Epithelial cell of esophagus (primary cell): Measurements from ENCODE around the gene DACH1.

Experiments used
- DNase-seq: peaks from one replicate; pipeline ENCODE4 v3.0.0; 2010; ENCODE audit warnings: low read depth
- H3K4me3 ChIP-seq: 2 replicates; pipeline ENCODE4 v1.5.1; 2011; ENCODE audit warnings: mild to moderate bottlenecking, low read length, control low read depth
- TF ChIP-seq, protein P1 (sequence below): IDR thresholded peaks from 2 replicates; pipeline ENCODE4 v1.5.1; 2011; ENCODE audit warnings: low read depth, mild to moderate bottlenecking, low read length, control low read depth, inconsistent platforms; ENCODE audit not compliant: insufficient read depth; ENCODE audit errors: missing control alignments

The DACH1 gene

DNA sequence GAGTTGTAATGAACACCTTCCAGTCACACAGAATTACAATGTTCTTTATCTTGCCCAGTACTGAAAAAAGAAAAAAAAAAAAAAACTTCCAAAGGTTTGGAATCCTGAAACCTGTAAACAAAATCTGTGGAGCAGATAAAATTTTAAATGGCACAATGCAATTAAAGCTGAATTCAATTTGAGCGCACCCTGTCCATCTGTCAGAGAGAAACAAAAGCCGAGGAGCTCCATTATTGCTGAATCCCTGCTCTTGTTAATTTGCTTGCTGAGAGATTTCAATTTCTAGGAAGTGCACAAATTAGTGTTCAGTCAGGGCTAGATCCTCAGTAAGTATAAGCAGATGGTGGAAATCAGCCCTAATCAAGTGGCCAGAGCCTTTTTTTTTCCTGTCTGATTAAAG lies 65.2 kb downstream of the DACH1 start:
- TF ChIP-seq, protein P1, sequence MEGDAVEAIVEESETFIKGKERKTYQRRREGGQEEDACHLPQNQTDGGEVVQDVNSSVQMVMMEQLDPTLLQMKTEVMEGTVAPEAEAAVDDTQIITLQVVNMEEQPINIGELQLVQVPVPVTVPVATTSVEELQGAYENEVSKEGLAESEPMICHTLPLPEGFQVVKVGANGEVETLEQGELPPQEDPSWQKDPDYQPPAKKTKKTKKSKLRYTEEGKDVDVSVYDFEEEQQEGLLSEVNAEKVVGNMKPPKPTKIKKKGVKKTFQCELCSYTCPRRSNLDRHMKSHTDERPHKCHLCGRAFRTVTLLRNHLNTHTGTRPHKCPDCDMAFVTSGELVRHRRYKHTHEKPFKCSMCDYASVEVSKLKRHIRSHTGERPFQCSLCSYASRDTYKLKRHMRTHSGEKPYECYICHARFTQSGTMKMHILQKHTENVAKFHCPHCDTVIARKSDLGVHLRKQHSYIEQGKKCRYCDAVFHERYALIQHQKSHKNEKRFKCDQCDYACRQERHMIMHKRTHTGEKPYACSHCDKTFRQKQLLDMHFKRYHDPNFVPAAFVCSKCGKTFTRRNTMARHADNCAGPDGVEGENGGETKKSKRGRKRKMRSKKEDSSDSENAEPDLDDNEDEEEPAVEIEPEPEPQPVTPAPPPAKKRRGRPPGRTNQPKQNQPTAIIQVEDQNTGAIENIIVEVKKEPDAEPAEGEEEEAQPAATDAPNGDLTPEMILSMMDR = no peak
- DNase-seq = no peak

DNA sequence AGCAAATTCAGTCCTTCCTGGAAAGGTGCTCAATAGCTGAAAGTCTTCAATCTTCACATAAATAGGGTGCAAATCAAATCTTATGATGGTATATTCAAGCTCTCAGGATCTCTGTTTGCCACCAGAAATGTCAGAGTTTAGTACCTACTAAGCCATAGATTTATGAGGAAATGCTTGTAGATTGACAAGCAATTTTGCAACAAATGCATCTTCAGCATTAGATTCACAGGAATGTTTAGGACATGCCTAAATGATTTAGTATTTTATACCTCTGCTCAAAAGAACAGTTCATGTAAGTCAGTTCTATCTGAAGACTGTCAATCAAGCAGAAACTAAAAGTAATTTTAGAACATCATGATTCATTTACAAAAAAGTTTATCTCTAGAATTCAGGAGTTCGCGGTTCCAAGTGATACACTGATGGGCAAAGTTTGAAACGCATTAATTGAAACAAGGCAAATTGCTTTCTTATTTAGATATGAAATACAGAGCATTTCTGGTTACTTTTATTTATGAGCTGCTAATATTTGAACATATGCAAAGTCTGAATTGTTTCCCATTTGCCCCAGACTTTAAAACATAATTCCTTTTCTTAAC lies 65.7 kb downstream of the DACH1 start:
- no peak overlapping the region for H3K4me3 ChIP-seq
- DNase-seq = no peak
- TF ChIP-seq, protein P1 = no peak

More for the DNA sequence above, 65.2 kb downstream of the DACH1 start:
- no peak overlapping the region for H3K4me3 ChIP-seq

DNA sequence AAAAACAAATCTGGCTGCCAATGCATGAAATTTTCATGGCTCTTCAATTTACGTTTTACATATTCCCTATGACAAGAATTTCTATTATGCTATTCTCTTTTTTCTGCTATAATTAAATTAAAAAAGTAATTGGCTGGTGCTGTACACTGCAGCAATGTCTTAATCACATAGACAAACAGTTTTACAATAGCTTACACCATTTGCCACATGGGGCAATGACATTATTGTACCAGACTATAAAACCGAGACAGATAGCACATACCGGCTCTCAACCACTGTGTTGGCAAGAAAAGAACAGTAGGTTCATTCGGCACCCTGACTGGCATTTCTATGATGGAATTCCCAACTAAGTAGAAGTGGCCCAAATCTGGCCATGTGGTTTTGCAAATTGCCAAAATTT lies 67.7 kb downstream of the DACH1 start:
- TF ChIP-seq, protein P1 = no peak
- no peak for DNase-seq
- H3K4me3 ChIP-seq = no peak overlapping the region

DNA sequence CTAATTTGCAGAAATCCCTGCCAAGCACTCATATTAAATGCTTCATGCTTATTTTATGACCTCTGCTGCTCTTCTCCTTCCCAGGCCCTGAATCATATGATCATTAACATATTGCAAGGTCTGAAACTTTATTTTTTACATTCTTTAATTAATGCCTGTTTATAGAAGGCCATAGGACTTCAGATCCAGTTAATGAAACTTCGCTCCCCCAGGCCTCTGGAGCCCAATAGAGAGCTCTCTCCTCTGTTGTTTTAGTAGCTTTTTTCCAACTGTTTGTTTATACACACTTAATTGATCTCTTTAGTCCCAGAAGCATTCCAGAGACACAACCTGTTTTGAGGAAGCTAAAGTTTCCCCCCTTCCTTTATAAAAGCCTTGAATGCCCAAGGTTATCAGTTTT lies 68.3 kb downstream of the DACH1 start:
- TF ChIP-seq, protein P1 = no peak

DNA sequence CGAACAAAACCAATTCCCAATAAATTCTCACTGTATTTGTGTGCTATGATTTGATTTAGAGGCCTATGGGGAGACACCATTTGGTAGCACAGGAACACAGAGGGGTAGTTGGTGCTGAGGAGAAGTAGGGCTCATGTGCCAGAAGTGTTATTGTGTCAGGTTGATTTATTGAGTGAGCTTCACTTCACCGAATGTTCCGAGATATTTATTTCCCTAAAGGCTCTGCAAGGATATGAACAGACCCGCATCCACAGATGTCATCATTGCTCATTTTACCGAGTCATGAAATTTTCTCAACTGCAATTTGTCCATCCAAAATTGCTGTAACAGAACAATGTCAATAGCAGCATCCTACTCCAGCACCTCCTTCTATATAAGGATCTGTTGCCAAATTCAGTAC lies 69.5 kb downstream of the DACH1 start:
- DNase-seq = no peak
- TF ChIP-seq, protein P1 = no peak
- no peak overlapping the region for H3K4me3 ChIP-seq

More for the DNA sequence above, 68.3 kb downstream of the DACH1 start:
- DNase-seq = no peak
- no peak overlapping the region for H3K4me3 ChIP-seq

DNA sequence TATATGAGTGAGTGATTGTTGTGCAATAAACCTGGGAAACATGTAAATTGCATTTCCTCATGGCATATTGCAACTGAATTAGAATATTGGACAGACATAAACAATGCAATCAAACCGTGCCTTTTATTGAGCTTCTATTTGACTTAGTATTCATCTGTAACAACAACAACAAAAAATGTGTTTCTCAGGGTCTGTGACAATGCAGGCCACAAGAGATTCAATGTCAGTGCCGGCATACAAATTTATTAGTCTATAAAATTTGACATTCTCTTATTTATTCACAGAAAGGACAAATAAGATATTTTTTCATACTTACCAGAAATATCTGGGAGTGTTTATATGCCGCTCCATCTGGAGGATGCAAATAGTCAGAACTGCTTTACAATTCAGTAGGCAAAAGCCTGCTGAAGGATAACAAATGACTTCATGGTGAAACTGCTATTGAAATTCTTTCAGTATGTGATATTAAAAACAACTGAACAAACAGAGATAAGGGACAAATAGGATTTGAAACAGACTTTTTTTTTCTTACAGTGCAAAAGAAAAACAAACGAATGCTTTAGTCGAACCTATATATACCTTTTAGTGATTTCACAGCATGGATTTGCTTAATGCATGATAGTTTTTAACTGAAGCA lies 77.2 kb downstream of the DACH1 start:
- no peak for DNase-seq
- TF ChIP-seq, protein P1 = no peak
- no peak overlapping the region for H3K4me3 ChIP-seq

DNA sequence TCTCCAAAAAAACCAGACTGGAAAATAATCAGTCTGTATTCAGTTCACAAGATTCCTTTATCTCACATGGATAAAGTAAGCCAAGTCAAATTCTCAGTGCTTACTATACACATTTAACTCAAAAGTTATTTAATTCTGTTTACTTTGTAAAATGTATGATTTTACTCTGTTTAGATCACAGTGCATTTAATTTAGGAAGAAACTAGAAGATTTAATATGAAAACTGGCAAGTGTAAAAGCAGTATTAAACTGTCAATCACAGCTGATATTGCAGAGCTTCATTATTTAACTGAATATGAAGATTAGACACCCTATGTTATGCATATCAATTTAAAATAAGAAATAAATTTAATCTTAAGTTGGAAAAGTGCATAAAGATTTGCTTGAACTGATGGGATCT lies 78.0 kb downstream of the DACH1 start:
- TF ChIP-seq, protein P1 = no peak
- no peak for DNase-seq
- no peak overlapping the region for H3K4me3 ChIP-seq
